Activated gamma-delta T cell treated with anti-CD3 and anti-CD28 coated beads, Interleukin-2, amount 50 U/mL, for 16 hours (primary cell): Measurements from ENCODE around the gene HOMER3.
"Not testable (repeated sequence)": the region's sequence is repeated elsewhere in the genome, so short reads cannot be mapped to it uniquely, and the experiment has no call there.

Experiments used
- DNase-seq: peaks from one replicate; pipeline ENCODE4 v3.0.0-alpha.2; 2020; ENCODE audit warnings: low read depth

Gene HOMER3

DNA sequence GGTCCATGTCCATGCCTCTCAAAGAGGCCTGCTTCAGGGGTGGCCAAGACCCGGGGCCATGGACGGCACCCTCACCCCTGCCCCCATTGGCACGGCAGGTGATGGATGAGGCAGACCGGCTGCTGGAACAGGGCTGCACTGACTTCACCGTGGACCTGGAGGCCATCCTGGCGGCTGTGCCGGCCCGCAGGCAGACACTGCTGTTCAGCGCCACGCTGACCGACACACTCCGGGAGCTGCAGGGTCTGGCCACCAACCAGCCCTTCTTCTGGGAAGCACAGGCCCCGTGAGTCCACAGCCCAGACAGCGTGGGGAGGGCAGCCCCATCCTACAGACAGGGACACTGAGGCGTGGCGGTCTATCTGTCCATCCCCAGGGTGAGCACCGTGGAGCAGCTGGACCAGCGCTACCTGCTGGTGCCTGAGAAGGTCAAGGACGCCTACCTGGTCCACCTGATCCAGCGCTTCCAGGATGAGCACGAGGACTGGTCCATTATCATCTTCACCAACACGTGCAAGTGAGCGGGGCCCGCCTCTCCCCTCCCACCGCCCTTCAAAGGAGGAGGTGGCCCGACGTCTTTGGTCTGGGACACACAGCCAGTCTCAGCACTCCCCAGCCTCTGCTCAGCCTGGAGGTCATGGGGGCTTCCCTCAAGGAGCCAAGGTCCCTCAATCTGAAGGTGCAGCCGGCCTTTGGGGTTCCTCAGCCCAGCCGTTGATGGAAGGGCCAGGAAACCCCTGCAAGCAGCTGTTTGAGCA is 18.6 kb downstream of the HOMER3 start:
- DNase-seq: no peak

DNA sequence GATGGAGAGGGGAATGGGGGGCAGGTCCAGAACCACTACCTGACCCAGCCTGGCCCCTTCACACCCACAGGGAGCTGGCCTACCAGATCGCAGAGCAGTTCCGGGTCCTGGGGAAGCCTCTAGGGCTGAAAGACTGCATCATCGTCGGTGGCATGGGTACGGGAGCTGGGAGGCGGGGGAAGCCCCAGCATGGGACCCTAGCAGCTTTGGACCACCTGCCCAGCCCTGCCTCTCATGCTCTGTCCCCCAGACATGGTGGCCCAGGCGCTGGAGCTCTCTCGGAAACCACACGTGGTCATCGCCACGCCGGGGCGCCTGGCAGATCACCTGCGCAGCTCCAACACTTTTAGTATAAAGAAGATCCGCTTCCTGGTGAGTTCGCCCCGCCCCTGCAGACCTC is 19.4 kb downstream of the HOMER3 start:
- DNase-seq: no peak

DNA sequence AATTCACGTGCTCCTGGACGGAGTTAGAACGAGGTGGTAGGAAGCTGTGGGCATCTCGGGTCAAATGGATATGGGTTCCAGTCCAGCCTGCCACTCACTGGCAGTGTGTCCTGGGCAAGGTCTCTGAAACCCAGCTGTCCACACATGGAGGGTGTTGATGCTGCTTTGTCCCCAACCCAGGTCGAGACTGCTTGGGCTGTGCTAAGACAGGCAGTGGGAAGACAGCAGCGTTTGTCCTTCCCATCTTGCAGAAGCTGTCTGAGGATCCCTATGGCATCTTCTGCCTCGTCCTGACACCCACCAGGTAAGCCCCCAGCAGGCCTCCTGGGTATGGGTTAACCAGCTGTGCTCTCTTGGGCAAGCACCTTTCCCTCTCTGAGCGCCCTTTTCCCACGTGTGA is 20.6 kb downstream of the HOMER3 start:
- no peak for DNase-seq

DNA sequence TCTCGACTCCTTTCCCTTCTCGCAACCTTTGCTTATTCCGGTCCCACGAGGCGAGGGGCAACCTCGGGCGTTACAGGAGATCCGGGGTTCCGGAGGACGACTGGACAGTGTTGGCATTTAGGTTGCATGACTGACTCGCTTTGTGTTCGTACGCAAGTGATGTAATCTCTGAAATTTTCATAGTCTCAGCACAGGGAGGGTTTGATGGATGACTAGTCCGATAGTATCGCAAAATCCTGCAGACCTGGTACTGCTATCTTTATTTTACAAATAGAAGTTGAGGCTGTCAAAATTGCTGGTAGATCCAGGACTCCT is 21.2 kb downstream of the HOMER3 start:
- no peak for DNase-seq

DNA sequence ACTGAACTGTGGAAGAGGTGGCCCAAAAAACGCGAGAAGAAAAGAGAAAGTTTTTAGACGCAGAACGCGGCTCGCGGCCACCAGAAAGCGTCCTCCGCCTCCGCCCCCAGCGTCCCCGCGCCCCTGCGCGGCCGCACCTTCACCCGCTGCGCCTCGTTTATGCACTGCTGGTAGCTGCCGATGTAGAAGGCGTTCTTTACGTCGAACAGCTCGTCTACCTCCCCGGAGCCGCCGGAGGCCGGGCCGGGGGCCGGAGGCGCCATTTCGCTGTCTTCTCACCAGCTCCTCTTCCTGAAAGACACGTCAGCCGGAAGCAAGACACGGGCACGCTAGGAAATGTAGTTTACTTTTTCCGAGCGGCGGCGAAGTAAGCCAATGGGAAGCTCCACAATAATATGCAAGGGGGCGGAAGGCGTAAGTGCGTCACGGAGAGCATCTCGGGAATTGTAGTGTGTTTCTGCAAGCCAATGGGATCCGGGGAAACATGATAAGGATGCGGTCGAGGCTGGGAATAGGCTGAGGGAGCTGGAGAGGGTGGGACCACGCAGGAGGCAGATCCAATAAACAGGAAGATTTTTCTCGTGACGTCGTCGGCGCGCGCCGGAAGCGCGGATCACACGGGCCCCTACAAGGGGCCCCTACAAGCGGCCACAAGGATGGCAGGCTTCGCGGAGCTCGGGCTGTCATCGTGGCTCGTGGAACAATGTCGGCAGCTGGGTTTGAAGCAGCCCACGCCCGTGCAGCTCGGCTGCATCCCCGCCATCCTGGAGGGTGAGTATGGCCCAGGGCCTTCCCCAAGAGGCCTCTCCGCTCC is 21.7 kb downstream of the HOMER3 start, which contains the start of the genes COPE and DDX49:
COPE (minus strand) TSS at position 302 of the 814 bp plus-strand sequence; CDS start at position 263, 39 bp downstream.
DDX49 (plus strand) TSS at position 630 of the 814 bp plus-strand sequence; CDS start at position 657, 27 bp downstream.
- peak; percentile 96 for DNase-seq

DNA sequence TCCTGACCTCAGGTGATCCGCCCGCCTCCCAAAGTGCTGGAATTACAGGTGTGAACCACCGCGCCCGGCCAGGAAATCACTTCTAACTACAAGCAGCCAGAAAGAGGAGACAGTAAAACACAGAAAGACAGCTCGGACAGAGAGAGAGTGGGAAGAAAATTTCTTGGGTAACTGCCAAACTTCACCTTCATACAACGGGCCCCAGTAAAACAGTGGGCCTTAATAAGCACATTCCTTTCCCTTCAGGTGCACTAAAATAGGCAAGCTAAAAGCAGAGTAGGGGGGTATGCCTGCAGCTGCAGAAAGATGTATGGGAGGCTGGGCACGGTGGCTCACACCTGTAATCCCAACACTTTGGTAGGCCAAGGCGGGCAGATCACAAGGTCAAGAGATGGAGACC is 23.4 kb downstream of the HOMER3 start:
- DNase-seq: not testable (repeated sequence)

DNA sequence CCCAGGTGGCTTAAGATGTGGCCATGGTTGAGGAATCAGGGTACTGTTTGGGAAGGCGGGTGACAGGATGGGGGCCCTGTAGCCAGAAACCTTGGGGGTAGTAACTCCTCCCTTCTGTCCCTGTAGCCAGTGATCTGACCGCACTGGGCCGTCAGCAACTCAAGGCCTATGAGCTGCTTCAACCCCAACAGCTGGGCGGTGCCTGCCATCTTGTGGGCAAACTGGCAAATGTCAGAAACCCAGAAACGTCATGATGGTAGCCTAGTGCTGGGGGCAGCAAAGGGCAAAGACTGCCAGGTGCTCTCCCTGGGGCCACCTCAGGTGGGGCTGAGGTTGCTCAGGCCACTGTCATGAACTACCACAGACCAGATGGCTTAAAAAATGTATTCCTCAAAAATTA is 25.4 kb downstream of the HOMER3 start:
- no peak for DNase-seq

DNA sequence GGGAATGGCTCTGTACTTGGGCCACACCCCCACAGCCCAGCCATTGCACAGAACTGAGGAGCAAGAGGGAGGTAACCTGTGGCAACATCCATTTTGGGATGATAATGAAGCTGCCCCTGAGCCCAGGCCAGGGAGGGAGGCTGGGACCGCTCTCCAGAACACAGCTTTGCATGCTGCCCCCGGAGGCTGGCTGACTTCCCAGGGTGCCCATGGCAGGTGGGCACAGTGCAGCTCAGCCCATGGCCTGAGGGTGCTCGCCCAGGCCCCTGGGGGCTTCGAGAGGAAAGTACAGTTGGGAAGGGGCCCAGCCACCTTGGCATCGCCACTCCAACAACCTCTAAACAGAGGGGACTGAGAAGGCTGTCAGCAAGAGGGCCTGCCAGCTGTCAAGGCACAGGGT is 27.6 kb downstream of the HOMER3 start:
- no peak for DNase-seq

DNA sequence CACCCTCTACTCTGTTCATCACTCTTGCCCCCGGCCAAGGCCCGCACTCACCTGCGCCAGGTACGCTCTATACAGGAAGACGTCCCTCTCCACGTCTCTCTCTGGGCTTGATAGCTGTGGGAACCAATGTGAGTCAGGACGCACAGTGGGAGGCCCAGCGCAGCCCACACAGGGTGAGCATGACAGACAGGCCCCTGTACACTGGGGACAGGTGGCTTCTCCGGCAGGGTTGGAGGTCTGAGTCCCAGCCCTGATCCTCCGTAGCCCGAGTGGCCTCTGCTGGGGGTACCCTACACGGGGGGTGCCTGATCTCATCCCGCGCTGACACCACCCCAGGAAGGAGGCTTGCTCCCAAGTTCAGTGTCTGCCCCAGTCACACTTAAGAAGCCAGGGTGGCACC is 28.1 kb downstream of the HOMER3 start:
- no peak for DNase-seq

DNA sequence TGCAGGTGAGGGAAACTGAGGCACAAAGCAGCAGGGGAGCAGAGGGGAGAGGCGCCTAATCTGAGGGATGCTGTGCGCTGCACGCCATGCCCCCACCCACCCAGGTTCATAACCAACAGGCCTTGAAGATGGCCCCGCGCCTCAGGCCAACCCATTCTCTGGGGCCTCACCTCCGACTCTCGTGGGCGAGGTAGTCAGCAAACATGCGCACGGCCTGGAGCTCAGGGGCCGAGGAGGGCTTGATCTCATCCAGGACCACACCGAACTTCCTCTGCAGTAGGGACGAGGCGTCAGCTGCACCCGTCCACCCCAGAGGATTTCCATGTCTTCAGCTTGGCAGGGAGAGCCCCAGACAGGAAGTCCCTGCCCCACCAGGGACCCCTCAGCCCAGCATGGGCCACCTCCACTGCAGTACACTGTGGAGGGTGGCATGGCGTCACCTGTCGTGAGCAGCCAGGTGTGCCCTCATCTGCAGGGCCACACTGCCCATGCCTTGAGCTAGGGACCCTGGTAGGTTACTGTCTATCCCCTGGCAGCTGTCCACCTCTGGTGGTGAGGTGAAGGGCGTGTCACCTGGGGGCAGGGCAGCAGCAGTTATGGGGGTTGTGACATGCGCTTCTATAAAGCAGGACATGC is 30.1 kb downstream of the HOMER3 start:
- DNase-seq: no peak

DNA sequence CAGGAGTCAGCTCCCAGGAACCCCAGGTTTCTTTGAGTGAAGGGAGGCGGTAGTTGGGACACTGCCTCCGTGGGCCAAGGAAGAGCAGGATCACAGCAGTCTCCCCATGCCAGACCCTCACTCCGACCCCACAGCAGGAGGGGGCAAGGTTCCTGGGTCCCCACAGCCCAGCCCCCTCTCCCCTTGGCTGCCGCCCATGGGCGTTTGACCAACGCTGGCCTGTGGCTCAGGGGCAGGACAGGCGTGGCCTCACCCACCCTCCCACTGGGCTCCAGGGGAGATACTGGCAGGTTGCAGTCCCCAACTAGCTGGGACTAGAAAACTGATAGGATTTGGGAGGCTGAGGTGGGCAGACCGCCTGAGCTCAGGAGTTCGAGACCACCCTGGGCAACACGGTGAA is 31.0 kb downstream of the HOMER3 start:
- no peak for DNase-seq

DNA sequence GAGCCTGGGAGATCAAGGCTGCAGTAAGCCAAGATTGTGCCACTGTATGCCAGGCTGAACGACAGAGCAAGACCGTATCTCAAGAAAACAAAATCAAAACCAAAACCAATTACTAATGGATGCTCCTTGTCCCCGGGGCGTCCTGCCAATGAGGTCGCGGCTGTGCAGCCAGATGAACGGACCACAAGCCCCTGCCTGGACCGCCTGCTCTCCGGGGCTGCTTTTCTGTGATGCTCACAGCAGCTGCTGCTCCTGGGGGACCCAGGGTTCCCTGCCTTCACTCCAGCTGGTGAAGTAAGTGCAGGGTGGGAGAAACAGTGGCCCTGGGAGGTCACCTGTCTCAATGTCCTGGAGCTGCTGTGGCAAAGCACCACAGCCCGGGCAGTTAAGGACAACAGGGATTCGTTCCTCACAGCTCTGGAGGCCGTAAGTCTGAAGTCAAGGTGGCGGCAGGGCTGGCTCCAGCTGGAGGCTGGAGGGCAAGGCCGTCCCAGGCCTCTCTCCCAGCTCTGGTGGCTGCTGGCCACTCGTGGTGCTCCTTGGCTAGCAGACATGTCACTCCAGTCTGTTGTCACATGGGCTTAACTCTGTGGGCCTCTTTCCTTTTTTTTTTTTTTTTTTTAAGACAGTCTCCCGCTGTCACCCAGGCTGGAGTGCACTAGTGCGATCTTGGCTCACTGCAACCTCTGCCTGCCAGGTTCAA is 31.9 kb downstream of the HOMER3 start:
- no peak for DNase-seq

DNA sequence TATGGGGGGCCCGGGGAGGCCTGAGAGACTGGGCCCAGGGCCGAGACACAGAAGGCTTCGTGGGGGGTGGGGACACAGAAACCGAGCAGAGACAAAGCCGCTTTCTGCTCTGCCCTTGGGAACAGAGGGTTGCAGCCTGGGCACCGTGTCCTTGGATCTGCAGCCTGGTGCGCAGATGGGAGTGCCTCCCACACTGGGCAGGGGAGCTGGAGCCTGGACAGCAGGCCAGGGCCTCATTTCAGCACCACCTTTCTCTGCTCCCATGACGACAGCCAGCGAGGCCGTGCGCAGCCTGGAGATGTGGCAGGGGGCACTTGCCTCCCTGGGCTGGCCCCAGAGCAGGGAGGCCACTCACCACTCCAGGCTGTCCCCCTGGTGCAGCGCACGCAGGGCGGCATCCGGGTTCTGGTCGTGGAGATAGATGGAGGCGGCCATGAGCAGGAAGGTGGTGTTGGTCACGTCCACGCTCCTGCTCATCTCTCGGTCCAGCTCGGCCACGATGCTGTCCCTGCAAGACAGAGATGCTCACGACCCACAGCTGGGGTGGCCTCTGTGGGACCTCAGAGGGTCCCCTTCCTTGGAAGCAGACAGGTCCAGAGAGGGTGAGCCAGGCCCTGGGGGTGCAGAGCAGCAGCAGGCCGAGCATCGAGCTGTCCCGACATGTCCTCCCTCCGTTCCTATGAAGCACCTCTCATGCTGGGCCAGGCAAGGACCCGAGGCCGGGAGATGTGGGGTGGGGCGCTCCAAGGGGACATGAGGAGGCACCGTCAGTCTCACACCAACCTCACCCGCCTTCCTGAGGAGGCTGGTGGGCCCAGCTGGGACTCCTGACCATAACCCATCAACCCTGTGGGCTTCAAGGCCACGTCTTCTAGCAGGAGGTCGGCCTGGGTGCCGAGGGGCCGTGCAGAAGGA is 34.2 kb downstream of the HOMER3 start:
- DNase-seq: no peak

DNA sequence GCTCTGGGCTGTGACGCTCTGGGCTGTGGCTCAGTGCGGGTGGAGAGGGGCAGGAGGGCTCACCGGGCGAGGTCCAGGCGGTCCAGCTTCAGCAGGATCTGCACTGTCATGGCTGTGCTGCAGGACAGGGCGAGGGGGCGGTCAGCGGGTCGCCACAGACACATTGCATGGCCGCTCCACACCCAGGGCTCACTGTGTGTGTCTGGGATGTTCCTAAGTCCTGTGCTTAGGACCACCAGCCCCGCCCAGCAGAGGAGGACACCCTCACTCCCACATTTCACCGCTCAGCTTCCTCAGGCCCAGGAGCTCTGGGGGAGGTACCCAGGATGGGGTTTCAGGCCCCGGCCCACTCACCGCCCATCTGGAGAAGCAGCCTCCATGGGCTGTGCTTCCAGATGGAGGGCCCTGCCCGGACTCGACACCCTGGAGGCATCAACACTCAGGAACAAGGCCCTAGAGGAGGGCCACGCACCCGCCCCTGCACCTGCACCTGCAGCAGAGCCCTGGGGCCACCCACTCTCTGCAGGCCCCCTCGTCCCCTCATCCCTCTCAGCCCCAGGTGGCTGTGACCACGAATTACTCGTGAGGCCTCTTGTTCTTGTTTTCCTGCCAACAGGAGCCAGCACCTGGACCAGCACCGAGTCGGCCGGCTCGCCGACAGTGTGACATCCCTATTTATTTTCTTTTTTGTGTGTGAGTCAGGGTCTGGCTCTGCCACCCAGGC is 35.3 kb downstream of the HOMER3 start:
- DNase-seq: no peak

DNA sequence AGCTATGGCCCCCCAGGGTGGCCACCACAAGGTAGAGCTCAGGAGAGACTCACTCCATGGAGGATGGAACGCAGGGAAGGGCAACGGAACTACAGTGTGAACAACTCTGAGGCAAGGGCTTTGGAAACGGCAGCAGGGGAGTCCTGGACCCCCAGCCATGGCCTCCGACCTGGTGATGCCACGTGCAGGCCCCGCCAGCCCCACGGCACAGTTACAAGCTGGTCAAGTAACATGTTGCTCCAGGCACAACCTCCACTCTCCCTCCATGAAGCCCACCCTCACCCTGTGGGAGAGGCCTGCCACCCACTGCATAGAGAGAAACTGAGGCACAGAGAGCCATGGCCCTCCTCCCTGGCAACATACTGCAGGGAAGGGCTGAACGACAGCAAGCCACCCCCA is 36.0 kb downstream of the HOMER3 start:
- no peak for DNase-seq

DNA sequence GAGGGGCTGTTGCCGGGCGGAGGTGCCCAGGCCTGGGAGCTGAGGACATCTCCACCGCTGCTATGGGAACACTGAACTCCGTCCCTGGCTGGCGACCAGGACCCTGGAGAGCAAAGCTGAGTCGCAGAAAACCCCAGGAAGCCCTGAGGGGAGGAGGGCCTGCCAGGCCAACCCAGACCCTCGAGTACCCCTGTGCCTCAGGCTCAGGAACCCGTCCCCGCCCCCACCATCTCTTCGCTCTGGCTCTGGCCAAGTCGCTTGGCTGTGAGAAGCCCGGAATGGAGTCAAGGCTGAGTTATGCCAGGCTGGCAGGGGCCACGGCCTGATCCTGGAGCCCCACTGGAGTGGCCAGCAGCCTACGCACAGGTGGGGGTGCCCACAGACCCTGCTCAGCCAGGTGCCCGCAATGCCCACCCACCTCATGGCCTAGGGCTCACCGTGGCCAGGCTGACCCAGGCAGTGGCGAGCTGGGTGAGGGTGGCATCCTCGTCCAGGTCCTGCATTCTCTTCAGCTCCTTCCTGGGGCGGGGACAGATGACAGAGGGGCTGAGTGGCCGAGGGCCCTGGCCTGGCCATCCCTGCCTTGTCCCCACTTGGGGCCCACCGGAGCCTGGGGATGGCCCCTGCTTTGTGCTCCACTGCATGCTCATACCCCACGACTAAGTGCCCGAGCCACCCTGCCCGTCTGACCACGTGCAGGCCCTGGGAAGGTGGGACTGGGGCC is 36.5 kb downstream of the HOMER3 start:
- no peak for DNase-seq

DNA sequence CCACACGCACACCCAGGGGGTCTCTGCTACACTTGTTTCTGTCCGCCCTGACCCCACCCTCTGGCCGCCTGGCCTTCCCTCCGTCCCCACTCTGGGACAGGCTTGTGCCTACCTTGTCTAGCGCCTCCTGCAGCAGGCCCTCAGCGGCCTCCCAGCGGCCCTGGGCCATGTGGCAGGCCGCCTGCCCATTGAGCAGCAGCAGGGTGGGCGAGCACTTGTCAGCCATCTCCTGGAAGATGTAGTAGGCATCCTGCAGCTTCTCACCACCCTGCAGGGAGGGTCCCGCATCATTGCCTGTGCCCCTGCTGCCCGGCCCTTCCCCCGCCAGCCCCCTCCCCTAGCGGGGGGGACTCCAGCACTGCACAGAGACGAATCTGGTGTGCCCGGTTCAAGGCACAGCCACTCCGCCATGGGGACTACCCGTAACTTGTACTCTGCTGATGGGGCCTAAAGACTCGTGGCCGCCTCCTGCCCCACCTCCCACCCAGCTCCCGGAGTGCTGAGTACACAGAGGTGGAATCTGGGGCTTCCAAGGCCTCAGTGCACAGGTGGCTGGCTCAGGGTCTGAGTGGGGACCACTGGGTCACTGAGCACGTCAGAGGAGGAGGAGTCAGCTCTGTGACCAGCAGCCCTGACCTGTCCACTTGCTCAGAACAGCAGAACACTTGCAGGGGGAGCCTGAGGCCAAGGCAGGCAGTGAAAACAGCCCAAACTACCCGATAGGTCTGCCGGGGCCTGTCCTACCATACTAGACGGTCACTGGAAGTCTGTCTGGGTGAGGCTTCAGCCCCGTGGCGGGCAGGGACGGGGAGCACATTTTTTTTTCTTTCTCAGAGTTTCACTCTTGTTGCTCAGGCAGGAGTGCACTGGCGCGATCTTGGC is 37.6 kb downstream of the HOMER3 start:
- no peak for DNase-seq

DNA sequence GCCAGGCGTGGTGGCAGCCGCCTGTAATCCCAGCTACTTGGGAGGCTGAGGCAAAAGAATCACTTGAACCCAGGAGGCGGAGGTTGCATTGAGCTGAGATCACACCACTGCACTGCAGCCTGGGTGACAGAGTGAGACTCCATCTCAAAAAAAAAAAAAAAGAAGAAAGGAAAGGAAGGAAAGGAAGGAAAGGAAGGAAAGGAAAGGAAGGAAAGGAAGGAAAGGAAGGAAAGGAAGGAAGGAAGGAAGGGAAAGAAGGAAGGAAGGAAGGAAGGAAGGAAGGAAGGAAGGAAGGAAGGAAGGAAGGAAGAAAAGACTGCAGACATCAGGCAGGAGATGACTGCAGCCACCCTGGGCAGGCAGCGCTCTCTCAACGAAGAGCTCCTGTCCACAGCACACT is 38.5 kb downstream of the HOMER3 start:
- DNase-seq: not testable (repeated sequence)

DNA sequence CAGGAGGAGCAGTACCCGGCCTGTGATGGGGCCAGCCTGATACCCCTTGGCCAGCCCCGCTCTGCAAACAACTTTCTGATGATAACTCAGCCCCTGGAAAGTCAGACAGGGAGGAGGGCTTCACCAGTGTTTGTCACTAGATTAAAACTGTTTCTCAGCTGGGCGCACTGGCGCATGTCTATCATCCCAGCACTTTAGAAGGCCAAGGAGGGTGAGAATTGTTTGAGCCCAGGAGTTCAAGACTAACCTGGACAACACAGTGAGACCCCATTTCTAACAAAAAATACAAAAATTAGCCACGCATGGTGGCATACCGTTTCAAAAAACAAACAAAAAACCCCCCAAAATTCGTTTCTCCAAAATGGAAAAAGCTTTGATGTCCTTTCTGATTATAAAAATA is 39.5 kb downstream of the HOMER3 start:
- DNase-seq: no peak
